Breast epithelium (tissue), 3 donors: ENCODE measurements around the gene WDR37.

Experiments
- POLR2A ChIP-seq: fragments of 450-650 bp; IDR thresholded peaks from one replicate; pipeline ENCODE4 v1.6.1; 2016; ENCODE audit warnings: antibody characterized with exemption, mild to moderate bottlenecking, moderate library complexity
- POLR2AphosphoS5 ChIP-seq, 3 donors: sonication (generic); formaldehyde crosslinking; IDR thresholded peaks; one replicate each; pipeline ENCODE4 v1.6.1; 2017; ENCODE audit warnings: antibody characterized with exemption in 3 of 3
- TF ChIP-seq, protein P1 (sequence below), 3 donors: fragments of 450-650 bp; IDR thresholded peaks; one replicate each; pipeline ENCODE4 v1.5.1; 2016 to 2017; ENCODE audit warnings: antibody characterized with exemption in 3 of 3, mild to moderate bottlenecking in 3 of 3, moderate library complexity in 3 of 3

- TF ChIP-seq, protein P1, sequence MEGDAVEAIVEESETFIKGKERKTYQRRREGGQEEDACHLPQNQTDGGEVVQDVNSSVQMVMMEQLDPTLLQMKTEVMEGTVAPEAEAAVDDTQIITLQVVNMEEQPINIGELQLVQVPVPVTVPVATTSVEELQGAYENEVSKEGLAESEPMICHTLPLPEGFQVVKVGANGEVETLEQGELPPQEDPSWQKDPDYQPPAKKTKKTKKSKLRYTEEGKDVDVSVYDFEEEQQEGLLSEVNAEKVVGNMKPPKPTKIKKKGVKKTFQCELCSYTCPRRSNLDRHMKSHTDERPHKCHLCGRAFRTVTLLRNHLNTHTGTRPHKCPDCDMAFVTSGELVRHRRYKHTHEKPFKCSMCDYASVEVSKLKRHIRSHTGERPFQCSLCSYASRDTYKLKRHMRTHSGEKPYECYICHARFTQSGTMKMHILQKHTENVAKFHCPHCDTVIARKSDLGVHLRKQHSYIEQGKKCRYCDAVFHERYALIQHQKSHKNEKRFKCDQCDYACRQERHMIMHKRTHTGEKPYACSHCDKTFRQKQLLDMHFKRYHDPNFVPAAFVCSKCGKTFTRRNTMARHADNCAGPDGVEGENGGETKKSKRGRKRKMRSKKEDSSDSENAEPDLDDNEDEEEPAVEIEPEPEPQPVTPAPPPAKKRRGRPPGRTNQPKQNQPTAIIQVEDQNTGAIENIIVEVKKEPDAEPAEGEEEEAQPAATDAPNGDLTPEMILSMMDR (IDR thresholded peaks at IDR 0.05): no peak
- TF ChIP-seq POLR2AphosphoS5 (IDR thresholded peaks at IDR 0.05) (no peak), POLR2A (no peak)
Observed at GRCh38 chr10:1154531-1155295, 98.5 kb downstream of the WDR37 start.
